Colonic mucosa (tissue), 4 donors: Measurements from ENCODE around the gene NR1H3. TPM values are rescaled to one million over a fixed set of nuclear protein-coding genes. Genes with fewer than 3 reads are reported as not detected.

Experiments used
- DNase-seq: peaks from one replicate; pipeline ENCODE4 v3.0.0-alpha.2; 2020
- H3K27ac ChIP-seq: fragments of 200-600 bp; one replicate; pipeline ENCODE4 v1.8.0; 2021
- H3K27me3 ChIP-seq: fragments of 200-600 bp; one replicate; pipeline ENCODE4 v1.8.0; 2021
- H3K36me3 ChIP-seq: fragments of 200-600 bp; one replicate; pipeline ENCODE4 v1.8.0; 2021
- H3K4me1 ChIP-seq: fragments of 200-600 bp; one replicate; pipeline ENCODE4 v1.8.0; 2021; ENCODE audit warnings: mild to moderate bottlenecking
- H3K4me3 ChIP-seq: fragments of 200-600 bp; one replicate; pipeline ENCODE4 v1.8.0; 2021
- H3K9ac ChIP-seq, 2 donors: one replicate each; pipeline ENCODE4 v1.7.0; 2013; ENCODE audit warnings: control low read depth in 2 of 2, low read depth in 2 of 2, low read length in 2 of 2
- H3K9me3 ChIP-seq: fragments of 200-600 bp; one replicate; pipeline ENCODE4 v1.8.0; 2021
- intact Hi-C: fragments of 100-400 bp; cut with DNase I; formaldehyde crosslinking; loops from one replicate; pipeline ENCODE4 v1.14.1; 2022
- total RNA-seq, 2 donors: library from RNA; stranded (reverse); fragmentation: NEBNext Ultra II Directional in 1 of 2; extraction: Animal tissue kit (Norgen Biotek cat#: 25700) in 1 of 2; gene quantifications; one replicate each; pipeline ENCODE4 v1.2.1, GENCODE V29; 2021
- TF ChIP-seq, protein P1 (sequence below): fragments of 200-600 bp; IDR thresholded peaks from one replicate; pipeline ENCODE4 v1.8.0; 2022; ENCODE audit warnings: antibody characterized with exemption, mild to moderate bottlenecking
- donor health status: healthy.
- donor health status: DM: no; HTN: no; CAD: no.
- donor health status: DM: no; HTN: no; CAD: no.

NR1H3 gene
- total RNA-seq, 2 donors from 2014 or later: 28.3 to 43.1 TPM

DNA sequence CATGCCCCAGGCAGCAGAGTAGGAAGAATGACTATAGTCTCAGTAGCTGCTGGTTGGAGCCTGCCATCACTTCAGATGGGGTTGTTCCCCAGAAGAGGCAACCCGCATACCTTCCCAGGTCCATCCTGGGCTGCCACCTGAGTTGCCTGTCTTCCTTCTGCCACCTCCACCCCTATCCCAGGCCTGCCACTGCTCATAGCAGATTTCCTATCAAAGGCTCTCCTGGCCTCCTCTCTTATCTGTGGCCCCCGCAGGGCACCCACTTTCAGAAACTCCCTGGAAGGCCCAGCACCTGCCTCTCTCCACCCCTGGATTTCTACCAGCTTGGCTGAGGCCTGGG lies 649 bp upstream of the NR1H3 start:
- TF ChIP-seq, protein P1, sequence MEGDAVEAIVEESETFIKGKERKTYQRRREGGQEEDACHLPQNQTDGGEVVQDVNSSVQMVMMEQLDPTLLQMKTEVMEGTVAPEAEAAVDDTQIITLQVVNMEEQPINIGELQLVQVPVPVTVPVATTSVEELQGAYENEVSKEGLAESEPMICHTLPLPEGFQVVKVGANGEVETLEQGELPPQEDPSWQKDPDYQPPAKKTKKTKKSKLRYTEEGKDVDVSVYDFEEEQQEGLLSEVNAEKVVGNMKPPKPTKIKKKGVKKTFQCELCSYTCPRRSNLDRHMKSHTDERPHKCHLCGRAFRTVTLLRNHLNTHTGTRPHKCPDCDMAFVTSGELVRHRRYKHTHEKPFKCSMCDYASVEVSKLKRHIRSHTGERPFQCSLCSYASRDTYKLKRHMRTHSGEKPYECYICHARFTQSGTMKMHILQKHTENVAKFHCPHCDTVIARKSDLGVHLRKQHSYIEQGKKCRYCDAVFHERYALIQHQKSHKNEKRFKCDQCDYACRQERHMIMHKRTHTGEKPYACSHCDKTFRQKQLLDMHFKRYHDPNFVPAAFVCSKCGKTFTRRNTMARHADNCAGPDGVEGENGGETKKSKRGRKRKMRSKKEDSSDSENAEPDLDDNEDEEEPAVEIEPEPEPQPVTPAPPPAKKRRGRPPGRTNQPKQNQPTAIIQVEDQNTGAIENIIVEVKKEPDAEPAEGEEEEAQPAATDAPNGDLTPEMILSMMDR: no peak
- Histone ChIP-seq H3K9ac (peak overlapping the region; percentile 64 to 70), H3K27ac (peak overlapping the region; percentile 45), H3K36me3 (no peaks in the 10 kb centered on the region), H3K4me1 (peaks cover 10% of the 10 kb centered on the region), H3K9me3 (no peaks in the 10 kb centered on the region), H3K4me3 (no peak overlapping the region), H3K27me3 (no peaks in the 10 kb centered on the region)
- no peak for DNase-seq
- intact Hi-C loops: no loop called here

DNA sequence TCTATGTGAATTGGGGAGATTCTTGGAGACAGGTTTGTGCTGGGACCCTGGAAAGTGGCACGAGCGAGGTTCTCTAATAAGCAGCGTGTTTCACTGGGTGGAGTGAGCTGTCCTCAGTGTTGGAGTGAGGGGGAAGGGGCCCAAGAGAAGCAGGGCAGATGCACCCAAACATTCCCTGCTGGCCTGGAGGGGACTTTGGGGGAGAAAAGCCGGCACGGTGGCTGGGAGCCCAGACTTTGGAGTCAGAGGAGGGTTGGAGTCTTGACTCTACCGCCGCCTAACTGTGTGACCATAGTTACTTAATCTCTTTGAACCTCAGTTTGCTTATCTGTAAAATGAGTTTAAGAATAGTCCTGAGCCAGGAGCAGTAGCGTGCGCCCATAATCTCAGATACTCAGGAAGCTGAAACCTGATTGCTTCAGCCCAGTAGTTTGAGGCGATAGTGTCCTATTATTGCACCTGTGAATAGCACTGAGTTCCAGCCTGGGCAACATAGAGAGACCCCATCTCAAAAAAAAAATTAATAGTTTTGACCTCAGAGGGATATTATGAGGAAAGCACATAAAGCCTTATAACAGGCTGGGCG lies 614 bp downstream of the NR1H3 start:
- DNase-seq: no peak
- H3K9ac ChIP-seq: peak overlapping the region; percentile 64 to 70
- intact Hi-C loops: no loop called here

DNA sequence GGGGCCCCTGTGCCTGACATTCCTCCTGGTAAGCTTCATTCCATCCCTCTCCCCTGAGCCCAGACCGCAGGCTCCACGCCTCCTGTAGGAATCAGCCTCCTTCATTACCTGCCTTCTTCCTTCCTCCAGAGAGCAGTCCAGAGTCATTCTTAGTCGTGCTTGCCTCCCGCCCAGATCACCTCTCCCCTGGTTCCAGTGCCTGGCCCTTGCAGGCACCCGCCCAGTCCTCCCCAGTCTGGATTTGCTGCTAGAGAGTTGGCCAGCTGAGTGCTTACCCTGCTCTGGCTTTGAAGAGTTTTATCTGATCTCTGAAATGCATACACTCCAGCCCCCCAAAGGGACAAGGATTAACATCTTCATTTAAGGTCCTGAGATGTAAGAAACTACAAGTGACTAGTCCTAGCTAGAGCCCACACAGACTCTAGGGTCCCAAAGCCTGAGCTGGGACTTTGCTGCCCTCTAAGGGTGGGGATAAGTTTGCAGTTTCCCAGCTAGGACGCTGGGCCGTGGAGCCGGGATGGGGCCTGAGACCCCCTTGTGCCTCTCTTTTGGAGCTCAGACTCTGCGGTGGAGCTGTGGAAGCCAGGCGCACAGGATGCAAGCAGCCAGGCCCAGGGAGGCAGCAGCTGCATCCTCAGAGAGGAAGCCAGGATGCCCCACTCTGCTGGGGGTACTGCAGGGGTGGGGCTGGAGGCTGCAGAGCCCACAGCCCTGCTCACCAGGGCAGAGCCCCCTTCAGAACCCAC lies 1.6 kb downstream of the NR1H3 start:
- H3K9ac ChIP-seq: peak overlapping the region in 1 of 2 donors; percentile 46
- peak overlapping the region; percentile 48 for H3K27ac ChIP-seq
- H3K36me3 ChIP-seq: no peaks in the 10 kb centered on the region
- peaks cover 10% of the 10 kb centered on the region for H3K4me1 ChIP-seq
- intact Hi-C loops: no loop called here
- no peaks in the 10 kb centered on the region for H3K27me3 ChIP-seq
- TF ChIP-seq, protein P1: peak; percentile 64
- no peaks in the 10 kb centered on the region for H3K9me3 ChIP-seq
- peak; percentile 69 for DNase-seq
- H3K4me3 ChIP-seq: no peak overlapping the region

More for the DNA sequence above, 614 bp downstream of the NR1H3 start:
- TF ChIP-seq, protein P1: no peak
- Histone ChIP-seq H3K36me3 (no peaks in the 10 kb centered on the region), H3K27me3 (no peaks in the 10 kb centered on the region), H3K27ac (peak overlapping the region; percentile 45), H3K9me3 (no peaks in the 10 kb centered on the region), H3K4me1 (peaks cover 10% of the 10 kb centered on the region), H3K4me3 (peak overlapping the region; percentile 19)

DNA sequence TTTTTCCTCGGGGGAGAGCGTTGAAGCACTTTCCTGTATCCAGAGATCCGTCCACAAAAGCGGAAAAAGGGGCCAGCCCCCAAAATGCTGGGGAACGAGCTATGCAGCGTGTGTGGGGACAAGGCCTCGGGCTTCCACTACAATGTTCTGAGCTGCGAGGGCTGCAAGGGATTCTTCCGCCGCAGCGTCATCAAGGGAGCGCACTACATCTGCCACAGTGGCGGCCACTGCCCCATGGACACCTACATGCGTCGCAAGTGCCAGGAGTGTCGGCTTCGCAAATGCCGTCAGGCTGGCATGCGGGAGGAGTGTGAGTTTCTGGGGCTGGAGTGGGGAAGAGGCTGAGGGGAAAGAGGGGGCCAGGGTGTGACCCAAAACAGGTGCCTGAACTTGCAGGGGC lies 2.6 kb downstream of the NR1H3 start:
- intact Hi-C loops: loop anchor here (2.0 kb wide), 1 partner anchor 80 kb away; no protein-coding TSS in a partner anchor
- no peaks in the 10 kb centered on the region for H3K9me3 ChIP-seq
- DNase-seq: no peak
- no peaks in the 10 kb centered on the region for H3K27me3 ChIP-seq
- no peaks in the 10 kb centered on the region for H3K36me3 ChIP-seq
- H3K4me1 ChIP-seq: peaks cover 10% of the 10 kb centered on the region
- TF ChIP-seq, protein P1: no peak
- H3K4me3 ChIP-seq: no peak overlapping the region
- no peak overlapping the region for H3K27ac ChIP-seq
- H3K9ac ChIP-seq: no peak overlapping the region

DNA sequence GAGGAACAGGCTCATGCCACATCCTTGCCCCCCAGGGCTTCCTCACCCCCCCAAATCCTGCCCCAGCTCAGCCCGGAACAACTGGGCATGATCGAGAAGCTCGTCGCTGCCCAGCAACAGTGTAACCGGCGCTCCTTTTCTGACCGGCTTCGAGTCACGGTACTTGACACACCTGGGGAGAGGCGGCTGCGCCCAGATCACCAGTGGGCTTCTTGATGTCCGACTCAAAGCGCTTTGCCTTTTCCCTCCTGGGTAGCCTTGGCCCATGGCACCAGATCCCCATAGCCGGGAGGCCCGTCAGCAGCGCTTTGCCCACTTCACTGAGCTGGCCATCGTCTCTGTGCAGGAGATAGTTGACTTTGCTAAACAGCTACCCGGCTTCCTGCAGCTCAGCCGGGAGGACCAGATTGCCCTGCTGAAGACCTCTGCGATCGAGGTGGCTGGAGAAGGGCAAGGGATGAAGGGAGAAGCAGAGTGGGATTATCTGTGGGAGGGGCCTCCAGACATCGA lies 3.5 kb downstream of the NR1H3 start:
- TF ChIP-seq, protein P1: no peak
- Histone ChIP-seq H3K36me3 (no peaks in the 10 kb centered on the region), H3K27me3 (no peaks in the 10 kb centered on the region), H3K9ac (no peak overlapping the region), H3K9me3 (no peaks in the 10 kb centered on the region), H3K4me3 (no peak overlapping the region), H3K27ac (no peak overlapping the region), H3K4me1 (peaks cover 10% of the 10 kb centered on the region)
- intact Hi-C loops: loop anchor here (2.0 kb wide), 1 partner anchor 81 kb away; no protein-coding TSS in a partner anchor
- no peak for DNase-seq
